IMR-90 (cell line): ENCODE data around the gene SETX. TPM values are rescaled to one million over a fixed set of nuclear protein-coding genes. Genes with fewer than 3 reads are reported as not detected.

Source experiments
- ATAC-seq: fragments of 200-7000 bp; cut with Tn5 transposase; 2 replicates; pipeline ENCODE4 v1.9.1; 2020; ENCODE audit warnings: low read depth, mild to moderate bottlenecking, moderate library complexity
- BruUV-seq: library from RNA; stranded (reverse); fragments of 400-500 nt; replicated peaks from 2 replicates; lab custom pipeline; 2021; lab: Mats Ljungman, UMichigan
- CTCF ChIA-PET: fragments of 300-600 bp; formaldehyde crosslinking; extraction: SDS; loops from one replicate; lab custom pipeline; 2021; ENCODE audit warnings: antibody characterized with exemption; lab: Yijun Ruan, JAX
- POLR2A ChIA-PET: fragments of 300-600 bp; sonication (Branson Sonifier 250); formaldehyde crosslinking; loops from one replicate; lab custom pipeline; 2022; ENCODE audit warnings: antibody characterized with exemption; ENCODE audit not compliant: unreplicated experiment; lab: Charles Lee
- DNase-seq: peaks from one replicate; pipeline ENCODE4 v3.0.0; 2013
- H2AFZ ChIP-seq: replicated peaks from 2 replicates; pipeline ENCODE3; 2013; ENCODE audit warnings: low read length, mild to moderate bottlenecking; ENCODE audit not compliant: poor library complexity
- H2AK5ac ChIP-seq: 2 replicates; pipeline ENCODE4 v1.6.1; 2013; ENCODE audit warnings: low read depth, low read length, inconsistent platforms
- H2AK9ac ChIP-seq: replicated peaks from 2 replicates; pipeline ENCODE3; 2013; ENCODE audit warnings: mild to moderate bottlenecking, low read depth, low read length, moderate library complexity; ENCODE audit not compliant: poor library complexity
- H2BK120ac ChIP-seq: 2 replicates; pipeline ENCODE4 v1.6.1; 2013; ENCODE audit warnings: low read depth, low read length, inconsistent platforms
- H2BK15ac ChIP-seq: 3 replicates; pipeline ENCODE4 v1.6.1; 2013; ENCODE audit warnings: low read depth, low read length, inconsistent platforms
- H2BK20ac ChIP-seq: 2 replicates; pipeline ENCODE4 v1.6.1; 2013; ENCODE audit warnings: low read depth, mild to moderate bottlenecking, inconsistent platforms, low read length, moderate library complexity
- H2BK5ac ChIP-seq: 2 replicates; pipeline ENCODE4 v1.6.1; 2013; ENCODE audit warnings: mild to moderate bottlenecking, low read depth, low read length, inconsistent platforms; ENCODE audit not compliant: poor library complexity, severe bottlenecking
- H3K14ac ChIP-seq: replicated peaks from 2 replicates; pipeline ENCODE4 v1.6.1; 2013; ENCODE audit warnings: low read depth, low read length, inconsistent platforms
- H3K18ac ChIP-seq: 2 replicates; pipeline ENCODE4 v1.6.1; 2013; ENCODE audit warnings: low read depth, low read length, control low read depth
- H3K23ac ChIP-seq: 2 replicates; pipeline ENCODE4 v1.6.1; 2013; ENCODE audit warnings: low read depth, low read length, inconsistent platforms
- H3K27ac ChIP-seq: 2 replicates; pipeline ENCODE4 v1.5.1; 2013; ENCODE audit warnings: mild to moderate bottlenecking, control low read depth, low read length; ENCODE audit not compliant: insufficient read depth
- H3K27me3 ChIP-seq: 2 replicates; pipeline ENCODE4 v1.6.1; 2013; ENCODE audit warnings: low read length; ENCODE audit not compliant: control insufficient read depth, insufficient read depth
- H3K36me3 ChIP-seq: 2 replicates; pipeline ENCODE4 v1.6.1; 2013; ENCODE audit warnings: low read length, mixed read lengths; ENCODE audit not compliant: control insufficient read depth, insufficient read depth
- H3K4ac ChIP-seq: 2 replicates; pipeline ENCODE4 v1.6.1; 2013; ENCODE audit warnings: low read depth, low read length, inconsistent platforms
- H3K4me1 ChIP-seq: 2 replicates; pipeline ENCODE4 v1.6.1; 2013; ENCODE audit warnings: low read length, mixed read lengths; ENCODE audit not compliant: control insufficient read depth, insufficient read depth
- H3K4me2 ChIP-seq: 2 replicates; pipeline ENCODE4 v1.6.1; 2013; ENCODE audit warnings: low read depth, mild to moderate bottlenecking, control low read depth, low read length, moderate library complexity
- H3K4me3 ChIP-seq: 2 replicates; pipeline ENCODE4 v1.5.1; 2013; ENCODE audit warnings: low read depth, mild to moderate bottlenecking, control low read depth, low read length, moderate library complexity; ENCODE audit not compliant: insufficient read depth
- H3K56ac ChIP-seq: 2 replicates; pipeline ENCODE4 v1.6.1; 2013; ENCODE audit warnings: low read length, inconsistent platforms; ENCODE audit not compliant: insufficient read depth; ENCODE audit errors: extremely low read depth
- H3K79me1 ChIP-seq, 2 experiments: 2 replicates each; pipeline ENCODE4 v1.6.1; 2013; ENCODE audit warnings: low read length in 2 of 2, inconsistent platforms in 1 of 2, low read depth in 1 of 2
- H3K9ac ChIP-seq: 2 replicates; pipeline ENCODE4 v1.6.1; 2013; ENCODE audit warnings: low read depth, low read length, control low read depth
- H3K9me1 ChIP-seq: 2 replicates; pipeline ENCODE4 v1.6.1; 2013; ENCODE audit warnings: low read length, inconsistent platforms; ENCODE audit not compliant: insufficient read depth
- H3K9me3 ChIP-seq: 2 replicates; pipeline ENCODE4 v1.6.1; 2013; ENCODE audit warnings: low read length; ENCODE audit not compliant: control insufficient read depth, insufficient read depth
- H4K20me1 ChIP-seq: 2 replicates; pipeline ENCODE4 v1.6.1; 2013; ENCODE audit warnings: low read length, inconsistent platforms; ENCODE audit not compliant: insufficient read depth
- H4K5ac ChIP-seq: 2 replicates; pipeline ENCODE4 v1.6.1; 2013; ENCODE audit warnings: mild to moderate bottlenecking, low read depth, low read length, control low read depth
- H4K8ac ChIP-seq, 2 experiments: 2 replicates each; pipeline ENCODE4 v1.6.1; 2013; ENCODE audit warnings: low read depth in 2 of 2, low read length in 2 of 2, control low read depth in 1 of 2, inconsistent platforms in 1 of 2
- H4K91ac ChIP-seq: 2 replicates; pipeline ENCODE4 v1.6.1; 2013; ENCODE audit warnings: low read depth, low read length, inconsistent platforms; ENCODE audit not compliant: insufficient read depth
- SMC3 ChIP-seq: fragments of 150-350 bp; IDR thresholded peaks from 2 replicates; pipeline ENCODE4 v1.6.1; 2016; ENCODE audit warnings: low read depth, mild to moderate bottlenecking, antibody characterized with exemption, low read length, moderate library complexity
- WGBS, 2 experiments: methylation state at CpG; one replicate each; pipeline versions ENCODE4 v1.1.5 to v1.1.7; 2013; ENCODE audit warnings: missing lambda C conversion rate in 2 of 2; ENCODE audit not compliant: insufficient read length in 1 of 2; ENCODE audit errors: extremely low coverage in 2 of 2; 5-methylcytosine and 5-hydroxymethylcytosine counted together
- dilution Hi-C: fragments of 300-500 bp; cut with HindIII; formaldehyde crosslinking; loops from one replicate; pipeline ENCODE4 v1.14.3; 2018; ENCODE audit warnings: low sequenced_read_pairs; ENCODE audit not compliant: unreplicated experiment
- in situ Hi-C: fragments of 300-500 bp; cut with MboI; formaldehyde crosslinking; loops from 3 replicates; pipeline ENCODE4 v1.14.3; 2019; ENCODE audit warnings: low sequenced_read_pairs, inconsistent platforms, mixed read lengths
- intact Hi-C: fragments of 100-400 bp; cut with micrococcal nuclease; formaldehyde crosslinking; loops from 2 replicates; pipeline ENCODE4 v1.10.0; 2022
- polyA plus RNA-seq, 3 experiments: library from polyadenylated mRNA; depleted of rRNA; stranded (reverse); fragments of >200 nt; gene quantifications; 2 replicates each; pipeline ENCODE4 v1.2.3, GENCODE V29; 2012; ENCODE audit warnings: low replicate concordance in 1 of 3
- total RNA-seq: library from RNA; depleted of rRNA; stranded (reverse); fragments of >200 nt; gene quantifications from 2 replicates; pipeline ENCODE4 v1.2.3, GENCODE V29; 2012

The SETX gene
- total and polyA plus RNA-seq, 2 of the 4 experiments (the other 2 are of a cell fraction), result 13.1 to 55.0 TPM

DNA sequence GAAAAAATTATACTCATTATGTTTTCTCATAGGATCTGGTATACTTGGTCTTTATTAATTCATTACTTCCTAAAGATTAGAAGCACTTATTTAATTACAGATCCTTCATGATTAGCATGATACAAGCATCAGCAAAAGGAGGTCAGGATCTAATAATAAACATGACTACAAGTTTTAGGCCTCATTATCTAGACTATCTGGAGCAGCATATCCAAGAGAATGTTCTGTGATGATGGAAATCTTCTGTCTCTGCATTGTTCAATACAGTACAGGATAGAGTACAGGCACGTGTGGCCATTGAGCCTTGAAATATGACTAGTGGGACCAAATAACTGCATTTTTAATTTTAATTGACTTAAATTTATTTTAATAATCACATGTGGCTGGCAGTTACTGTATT lies 21.2 kb downstream of the SETX start:
- no peaks in the 10 kb centered on the region for H3K9me3 ChIP-seq
- no peak for ATAC-seq

More for the DNA sequence above, 21.2 kb downstream of the SETX start:
- Histone ChIP-seq H3K79me1 (peaks cover 5 to 15% of the 10 kb centered on the region in 2 experiments), H2AK5ac (no peak overlapping the region), H2BK5ac (no peak overlapping the region), H3K4me2 (no peak overlapping the region), H3K14ac (no peak overlapping the region), H3K56ac (no peak overlapping the region), H3K4me1 (no peaks in the 10 kb centered on the region), H3K18ac (no peak overlapping the region), H3K9me1 (no peaks in the 10 kb centered on the region), H3K36me3 (peaks cover 43% of the 10 kb centered on the region), H2BK120ac (no peak overlapping the region), H3K27me3 (no peaks in the 10 kb centered on the region), H3K23ac (no peak overlapping the region), H4K5ac (no peak overlapping the region), H2BK15ac (no peak overlapping the region), H4K91ac (no peak overlapping the region), H2AK9ac (no peak overlapping the region), H3K4me3 (no peak overlapping the region), H3K27ac (no peak overlapping the region), H3K4ac (no peak overlapping the region), H2AFZ (no peak overlapping the region), H2BK20ac (no peak overlapping the region), H4K8ac (no peak overlapping the region), H4K20me1 (no peaks in the 10 kb centered on the region), H3K9ac (no peak overlapping the region)
- TF ChIP-seq SMC3, result no peak
- intact Hi-C loops (loop anchor here (5.0 to 10.0 kb wide), 2 partner anchors 56 to 61 kb away; no protein-coding TSS in a partner anchor), in situ Hi-C loops (loop anchor here (25.0 kb wide), 1 partner anchor 1196 kb away; the partner anchor contains the start of gene NUP214), dilution Hi-C loops (no loop called here)
- DNase-seq, result no peak
- ChIA-PET POLR2A (no interaction called here), CTCF (no interaction called here)
- WGBS, 2 experiments, result no CpG with 5 or more reads among the region's 1 CpG
- BruUV-seq, result no TSS peak
